ENCODE results near the gene GPRIN3. TPM values are rescaled to one million over a fixed set of nuclear protein-coding genes. Genes with fewer than 3 reads are reported as not detected.
A peak's percentile ranks its signal among the peaks of the same experiment; 100 is the strongest.
"Not testable (repeated sequence)": the region's sequence is repeated elsewhere in the genome, so short reads cannot be mapped to it uniquely, and the experiment has no call there.

GPRIN3 gene
- total RNA-seq, 1 experiment from 2014 or later, result 0.06 TPM

- no peak for DNase-seq (ENCODE audit: low read depth)
These were observed 4.5 kb upstream of the GPRIN3 start for GRCh38 chr4:89312066-89312465.

GRCh38 chr4:89311433-89311832, 3.8 kb upstream of the GPRIN3 start:
- no peak for DNase-seq (ENCODE audit: low read depth)

- not testable (repeated sequence) for DNase-seq (ENCODE audit: low read depth)
These were observed 1.6 kb upstream of the GPRIN3 start for GRCh38 chr4:89309154-89309553.

GRCh38 chr4:89308161-89308500, 531 bp upstream of the GPRIN3 start:
- no peak for DNase-seq (ENCODE audit: low read depth)

- DNase-seq (ENCODE audit: low read depth), result no peak
These were observed 488 bp downstream of the GPRIN3 start for GRCh38 chr4:89307178-89307445.

- DNase-seq (ENCODE audit: low read depth), result no peak
These were observed 968 bp downstream of the GPRIN3 start for GRCh38 chr4:89306486-89307177.

- no peak for DNase-seq (ENCODE audit: low read depth)
These were observed 1.7 kb downstream of the GPRIN3 start for GRCh38 chr4:89305712-89306437.

- no peak for DNase-seq (ENCODE audit: low read depth)
These were observed 2.6 kb downstream of the GPRIN3 start for GRCh38 chr4:89305028-89305427.

GRCh38 chr4:89303814-89304388, 3.7 kb downstream of the GPRIN3 start:
- DNase-seq (ENCODE audit: low read depth), result no peak

GRCh38 chr4:89303177-89303576, 4.4 kb downstream of the GPRIN3 start:
- DNase-seq (ENCODE audit: low read depth), result no peak

GRCh38 chr4:89301902-89302301, 5.7 kb downstream of the GPRIN3 start:
- no peak for DNase-seq (ENCODE audit: low read depth)

- DNase-seq (ENCODE audit: low read depth), result no peak
These were observed 6.6 kb downstream of the GPRIN3 start for GRCh38 chr4:89301003-89301402.

GRCh38 chr4:89300499-89300898, 7.1 kb downstream of the GPRIN3 start:
- DNase-seq (ENCODE audit: low read depth), result no peak

- no peak for DNase-seq (ENCODE audit: low read depth)
These were observed 7.5 kb downstream of the GPRIN3 start for GRCh38 chr4:89300060-89300459.

GRCh38 chr4:89299153-89299791, 8.3 kb downstream of the GPRIN3 start:
- no peak for DNase-seq (ENCODE audit: low read depth)

GRCh38 chr4:89298788-89299152, 8.8 kb downstream of the GPRIN3 start:
- peak; percentile 52 for DNase-seq (ENCODE audit: low read depth)

- no peak for DNase-seq (ENCODE audit: low read depth)
These were observed 9.4 kb downstream of the GPRIN3 start for GRCh38 chr4:89298155-89298554.

GRCh38 chr4:89296896-89297295, 10.7 kb downstream of the GPRIN3 start:
- DNase-seq (ENCODE audit: low read depth), result no peak

- no peak for DNase-seq (ENCODE audit: low read depth)
These were observed 11.2 kb downstream of the GPRIN3 start for GRCh38 chr4:89296399-89296798.

- no peak for DNase-seq (ENCODE audit: low read depth)
These were observed 12.1 kb downstream of the GPRIN3 start for GRCh38 chr4:89295415-89295927.

- DNase-seq (ENCODE audit: low read depth), result no peak
These were observed 12.9 kb downstream of the GPRIN3 start for GRCh38 chr4:89294573-89295269.

GRCh38 chr4:89293299-89293698, 14.3 kb downstream of the GPRIN3 start:
- DNase-seq (ENCODE audit: low read depth), result no peak

All from LHCN-M2 (cell line).